Measurements from ENCODE around the gene IFNLR1.

Gene IFNLR1

DNA sequence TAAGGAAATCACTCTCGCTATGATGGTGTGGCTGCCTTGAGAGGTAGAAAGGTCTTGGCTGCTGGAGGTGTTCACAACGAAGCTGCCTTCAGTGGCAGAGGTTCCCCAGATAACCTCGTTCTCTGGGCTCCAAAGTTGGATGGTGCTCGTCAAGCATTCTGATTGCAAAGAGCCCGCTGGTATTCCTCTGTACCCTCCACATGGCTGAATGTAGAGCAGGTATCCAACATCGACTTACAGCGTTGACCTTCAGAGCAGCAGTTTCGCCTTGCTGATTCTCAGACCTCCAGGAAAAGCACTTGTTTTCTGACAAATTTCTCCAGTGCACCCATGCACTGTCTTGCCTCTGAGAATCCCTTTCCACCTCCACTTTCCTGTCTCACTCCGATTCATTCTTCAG is 39.9 kb downstream of the IFNLR1 start:
- no peak for DNase-seq

DNA sequence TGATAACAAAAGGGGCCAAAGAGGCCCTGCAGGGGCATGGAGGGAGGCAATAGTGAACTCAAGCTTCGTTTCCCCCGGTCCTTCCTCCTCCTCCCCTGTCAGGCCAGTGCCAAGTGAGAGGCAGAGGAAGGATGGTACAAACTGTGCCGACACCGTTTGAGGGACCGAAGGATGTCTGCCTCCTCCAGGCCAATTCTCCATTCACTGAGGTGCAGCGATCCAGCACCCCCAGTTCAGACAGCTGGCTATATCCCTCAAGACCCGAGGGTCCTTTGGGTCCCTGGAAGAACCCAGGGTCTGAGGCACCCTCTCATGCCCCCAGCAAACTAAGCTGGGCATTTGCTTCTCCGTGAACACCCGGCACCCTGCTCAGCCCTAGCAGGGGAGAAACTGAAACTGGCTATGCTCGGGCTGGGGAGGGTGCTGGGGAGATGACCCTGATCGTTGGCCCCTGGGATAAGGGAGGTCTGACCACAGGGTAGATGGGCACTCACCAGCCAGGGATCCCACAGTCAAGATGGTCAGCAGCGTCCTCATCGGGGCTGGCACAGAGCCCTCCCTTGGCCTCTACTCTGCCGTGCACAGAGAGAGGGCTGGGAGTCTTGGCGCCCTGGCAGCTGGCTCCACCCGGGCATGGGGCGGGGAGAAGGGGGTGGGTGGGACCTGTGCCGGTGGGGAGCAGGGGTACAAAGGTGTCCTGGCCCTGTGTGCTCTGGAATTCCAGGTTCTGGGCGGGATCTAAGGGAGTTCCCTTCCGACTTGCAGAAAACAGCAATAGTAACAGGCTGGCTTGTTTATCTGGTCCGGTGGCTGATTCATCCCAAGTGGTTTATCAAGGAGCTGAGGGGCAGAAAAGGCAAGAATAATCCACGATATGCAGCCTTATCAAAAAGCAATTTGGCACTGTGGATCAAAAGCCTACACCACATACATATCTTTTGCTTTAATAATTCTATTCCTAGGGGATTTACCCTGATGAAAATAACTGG is 44.2 kb downstream of the IFNLR1 start, which contains the start of gene IL22RA1:
TSS of gene IL22RA1 (minus strand) at position 595 of the 989 bp plus-strand sequence. CDS start at position 537, 58 bp downstream.
- no peak for DNase-seq

GRCh38 chr1:24141311-24141997 is 45.6 kb downstream of the IFNLR1 start:
- no peak for DNase-seq

GRCh38 chr1:24140741-24141181 is 46.3 kb downstream of the IFNLR1 start:
- no peak for DNase-seq

DNA sequence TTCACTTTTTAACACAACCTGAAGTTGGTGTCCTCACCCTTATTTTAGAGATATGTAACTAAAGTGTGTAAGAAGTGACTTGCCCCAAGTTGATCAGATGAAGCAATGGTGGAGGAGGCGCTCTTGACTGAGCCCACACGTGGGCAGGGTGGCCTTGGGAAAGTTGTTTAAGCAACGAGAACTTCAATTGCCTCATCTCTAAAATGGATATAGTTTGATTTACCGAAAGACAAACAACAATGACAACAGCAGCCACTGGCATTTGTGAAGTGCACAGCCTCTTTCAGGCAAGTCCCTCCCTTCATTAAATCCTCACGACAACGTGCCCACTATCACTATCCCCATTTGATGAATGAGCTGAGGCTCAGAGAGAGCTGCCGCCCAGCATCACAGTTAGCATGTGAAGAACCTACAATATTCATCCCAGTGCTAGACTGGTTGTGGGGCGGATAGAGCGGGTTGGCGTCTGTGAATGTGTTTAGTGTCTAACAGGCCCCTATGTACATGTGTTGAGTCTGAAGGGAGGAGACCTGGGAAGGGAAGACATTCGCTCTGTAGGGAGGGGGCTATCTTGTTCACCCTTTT is 47.2 kb downstream of the IFNLR1 start:
- DNase-seq: no peak

DNA sequence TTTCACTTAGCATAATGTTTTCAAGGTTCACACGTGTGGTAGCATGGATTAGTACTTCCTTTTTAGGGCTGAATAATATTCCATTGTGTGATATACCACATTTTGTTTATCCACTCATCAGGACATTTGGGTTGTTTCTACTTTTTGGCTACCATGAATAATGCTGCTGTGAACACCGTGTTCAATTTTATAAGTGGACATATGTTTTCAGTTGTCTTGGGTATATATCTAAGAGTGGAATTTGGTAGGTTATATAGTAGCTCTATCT is 47.9 kb downstream of the IFNLR1 start:
- no peak for DNase-seq

DNA sequence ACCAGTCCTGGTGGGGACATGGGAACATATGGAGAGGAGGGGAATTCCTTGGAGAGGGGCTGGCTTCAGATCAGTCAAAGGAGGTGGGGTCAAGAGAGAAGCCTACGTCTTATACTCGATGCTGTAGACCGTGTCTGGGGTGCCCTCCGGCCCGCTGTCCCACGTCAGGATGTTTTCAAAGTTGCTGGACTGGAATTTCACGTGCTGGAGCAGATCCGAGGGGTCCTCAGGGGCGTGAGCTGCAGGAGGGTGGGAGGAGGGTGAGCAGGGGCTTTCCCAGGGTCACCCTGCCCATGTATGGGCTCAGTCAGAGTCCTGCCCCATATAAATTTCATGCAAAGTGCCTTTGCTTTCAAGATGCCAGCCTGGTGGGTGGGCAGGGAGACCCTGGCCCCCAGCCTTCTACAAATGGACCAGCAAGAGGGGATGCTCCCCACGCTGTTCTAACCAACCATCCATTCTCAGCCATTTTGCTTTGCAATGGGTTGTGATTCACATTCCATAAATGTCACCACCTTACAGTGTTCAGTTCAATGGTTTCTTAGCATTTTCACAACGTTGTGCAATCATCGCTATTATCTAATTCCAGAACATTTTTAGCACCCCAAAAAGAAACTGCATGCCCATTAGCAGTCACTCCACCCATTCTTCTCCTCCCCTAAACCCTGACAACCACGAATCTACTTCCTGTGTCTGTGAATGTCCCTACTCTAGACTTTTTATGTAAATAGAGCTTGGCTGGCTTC is 48.4 kb downstream of the IFNLR1 start:
- no peak for DNase-seq

- DNase-seq: no peak
Measured at GRCh38 chr1:24136956-24137539, 50.0 kb downstream of the IFNLR1 start.

DNA sequence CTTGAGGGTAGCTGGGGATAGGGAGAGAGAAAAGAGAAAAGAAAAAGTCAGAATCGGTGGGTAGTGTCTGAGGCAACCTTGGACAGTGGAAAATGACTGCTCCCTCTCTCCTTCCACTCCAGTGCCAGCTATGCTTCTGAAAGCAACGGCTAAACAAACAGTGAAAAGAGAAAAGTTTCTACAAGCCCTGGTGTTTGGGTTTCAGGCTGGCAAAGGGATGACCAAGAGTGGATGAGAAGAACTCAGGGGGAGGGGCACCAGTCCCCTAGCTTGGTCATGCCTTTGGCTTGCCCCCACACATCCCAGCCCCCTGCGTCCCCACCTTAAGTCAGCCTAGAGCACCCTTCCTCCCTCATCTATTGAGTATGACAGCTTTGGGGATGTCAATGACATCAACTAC is 52.7 kb downstream of the IFNLR1 start:
- no peak for DNase-seq

DNA sequence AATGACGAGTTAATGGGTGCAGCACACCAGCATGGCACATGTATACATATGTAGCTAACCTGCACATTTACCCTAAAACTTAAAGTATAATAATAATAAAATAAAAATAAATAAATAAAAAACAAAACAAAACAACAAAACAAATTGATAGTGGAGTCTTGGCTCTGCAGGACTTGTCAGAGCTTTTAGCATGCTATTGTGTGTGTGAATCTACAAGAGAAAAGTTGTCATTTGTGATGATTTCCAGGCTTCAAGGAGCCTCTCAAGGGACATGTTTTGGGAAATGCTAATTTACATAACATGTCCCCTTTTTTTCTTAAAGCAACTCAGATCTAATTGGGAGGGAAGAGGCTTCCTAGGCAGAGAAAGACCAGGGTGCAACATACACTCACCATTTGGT is 53.3 kb downstream of the IFNLR1 start:
- DNase-seq: no peak

DNA sequence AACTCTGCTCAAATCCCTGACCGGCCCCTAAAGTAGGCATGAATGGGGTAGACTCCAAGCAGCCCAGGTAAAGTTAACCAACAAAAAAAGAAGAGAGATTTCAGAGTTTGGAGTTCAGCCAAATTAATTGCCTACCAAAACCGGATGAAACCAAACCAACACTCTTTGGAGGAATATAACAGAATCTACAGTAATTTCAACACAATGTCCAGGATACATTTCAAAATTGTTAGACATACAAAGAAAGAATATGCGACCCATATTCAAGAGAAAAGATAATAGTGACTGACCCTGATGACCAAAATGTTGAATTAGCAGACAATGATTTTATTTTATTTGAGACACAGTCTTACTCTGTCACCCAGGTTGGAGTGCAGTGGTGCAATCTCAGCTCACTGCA is 56.7 kb downstream of the IFNLR1 start:
- DNase-seq: no peak

GRCh38 chr1:24127801-24128363 is 59.2 kb downstream of the IFNLR1 start:
- no peak for DNase-seq

DNA sequence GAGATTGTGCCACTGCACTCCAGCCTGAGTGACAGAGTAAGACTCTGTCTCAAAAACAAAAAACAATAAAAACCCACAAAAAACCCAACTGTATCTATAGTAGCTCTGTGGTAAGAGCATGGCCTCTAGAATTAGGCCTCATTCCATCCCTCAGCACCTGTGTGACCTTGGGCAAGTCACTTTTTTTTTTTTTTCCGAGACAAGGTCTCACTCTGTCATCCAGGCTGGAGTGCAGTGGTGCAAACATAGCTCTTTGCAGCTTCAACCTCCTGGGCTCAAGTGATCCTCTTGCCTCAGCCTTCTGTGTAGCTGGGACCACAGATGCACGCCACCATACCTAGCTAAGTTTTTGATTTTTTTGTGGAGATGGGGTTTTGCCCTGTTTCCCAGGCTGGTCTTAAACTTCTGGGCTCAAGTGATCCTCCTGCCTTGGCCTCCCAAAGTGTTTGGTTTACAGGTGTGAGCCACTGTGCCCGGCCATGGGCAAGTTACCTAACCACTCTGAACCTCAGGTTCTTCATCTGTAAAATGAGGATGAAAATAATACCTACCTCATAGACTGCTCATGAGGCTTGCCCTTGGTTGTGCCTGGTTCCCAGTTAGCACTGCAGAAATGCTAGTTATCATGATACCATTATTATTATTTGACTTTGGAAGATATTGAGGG is 59.8 kb downstream of the IFNLR1 start:
- no peak for DNase-seq

DNA sequence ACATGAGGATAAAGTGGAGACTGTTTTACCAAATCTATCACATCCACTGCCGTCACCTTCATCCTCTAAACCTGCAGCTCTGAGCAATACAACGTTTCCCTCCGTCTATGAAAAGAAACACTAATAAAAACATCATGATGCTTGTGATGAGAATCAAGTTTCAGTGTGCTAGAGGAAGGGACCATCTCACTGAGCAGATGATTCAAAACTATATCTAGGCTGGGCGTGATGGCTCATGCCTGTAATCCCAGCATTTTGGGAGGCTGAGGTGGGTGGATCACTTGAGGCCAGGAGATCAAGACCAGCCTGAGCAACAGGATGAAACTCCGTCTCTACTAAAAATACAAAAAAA is 60.4 kb downstream of the IFNLR1 start:
- no peak for DNase-seq

DNA sequence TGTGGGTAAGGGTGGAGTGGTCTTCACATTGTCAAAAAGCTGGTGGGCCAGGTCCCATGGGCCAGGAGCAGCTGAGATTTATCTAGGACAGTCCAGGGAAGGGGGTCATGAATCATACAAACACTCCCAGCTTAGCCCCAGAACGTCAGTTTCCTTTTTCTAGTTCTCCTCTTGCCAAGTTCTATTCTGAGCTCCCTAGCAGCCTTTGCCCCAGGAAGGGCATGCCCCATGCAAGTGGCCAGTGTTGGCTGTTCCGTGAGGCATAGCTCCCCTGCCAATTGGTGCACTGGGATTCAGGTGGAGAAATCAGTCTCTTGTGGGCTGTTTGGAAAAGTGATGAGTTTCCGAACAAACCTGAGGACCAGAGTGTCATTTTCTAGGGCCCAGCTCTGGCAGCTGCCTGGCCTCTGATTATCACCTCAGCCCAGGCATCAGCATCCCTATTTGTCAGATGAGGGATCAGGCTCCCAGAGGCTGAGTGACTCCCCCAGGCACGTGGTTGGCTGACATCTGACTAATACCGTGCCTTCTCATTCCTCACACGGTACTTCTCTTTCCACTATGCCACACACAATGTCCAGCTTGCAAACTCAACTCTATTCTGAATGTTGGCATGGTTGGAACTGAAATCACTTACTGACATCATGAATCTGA is 60.9 kb downstream of the IFNLR1 start:
- DNase-seq: no peak

- no peak for DNase-seq
Measured at GRCh38 chr1:24125456-24125855, 61.6 kb downstream of the IFNLR1 start.

GRCh38 chr1:24124980-24125379 is 62.1 kb downstream of the IFNLR1 start:
- no peak for DNase-seq

- DNase-seq: no peak
Measured at GRCh38 chr1:24123611-24124010, 63.5 kb downstream of the IFNLR1 start.

- DNase-seq: no peak
Measured at GRCh38 chr1:24122776-24123175, 64.3 kb downstream of the IFNLR1 start.

DNA sequence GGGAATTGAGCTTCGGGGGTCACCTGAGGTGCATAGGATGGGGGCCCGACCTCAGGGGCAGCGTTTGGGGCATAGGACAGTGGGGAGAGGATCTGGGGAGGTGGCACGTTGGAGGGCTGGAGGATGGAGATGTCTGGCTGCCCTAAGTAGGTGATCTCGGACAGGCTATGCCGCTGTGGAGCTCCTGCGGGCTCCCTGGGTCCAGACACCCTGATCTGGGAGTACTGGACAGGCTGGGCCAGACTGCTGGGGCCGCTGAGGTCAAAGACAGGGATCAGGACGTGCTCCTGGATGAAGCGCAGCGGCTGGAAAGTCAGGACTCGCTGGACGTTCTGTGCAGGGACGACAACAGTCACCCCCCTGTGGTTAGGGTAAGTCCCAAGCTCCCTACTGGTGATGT is 65.7 kb downstream of the IFNLR1 start:
- DNase-seq: no peak

DNA sequence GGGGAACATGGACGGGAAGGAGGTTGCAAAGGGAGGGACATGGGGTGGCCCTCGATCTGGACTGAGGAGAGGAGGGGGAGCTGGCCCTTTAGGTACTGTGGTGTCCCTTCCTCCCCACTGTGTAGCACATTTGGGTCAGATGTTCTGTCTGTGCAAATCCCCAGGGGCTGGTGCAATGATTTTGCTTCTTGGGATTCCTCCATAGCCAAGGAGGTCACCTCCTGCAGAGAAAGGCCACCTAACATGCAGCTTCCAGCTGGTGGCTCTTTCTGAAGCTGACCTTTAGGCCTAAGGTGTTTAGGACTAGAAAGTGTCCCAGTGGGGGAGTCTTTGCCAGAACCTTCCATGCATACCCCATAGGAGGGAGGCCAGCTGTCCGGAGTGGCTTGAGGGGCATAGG is 66.1 kb downstream of the IFNLR1 start:
- DNase-seq: no peak

All from activated CD4-positive, CD25-positive, alpha-beta regulatory T cell (primary cell).